HepG2 (cell line): ENCODE data around the gene GJA3. TPM values are rescaled to one million over a fixed set of nuclear protein-coding genes. Genes with fewer than 3 reads are reported as not detected.

ENCODE experiments used
- ATAC-seq: fragments of 200-7000 bp; cut with Tn5 transposase; 3 replicates; pipeline ENCODE4 v1.9.1; 2020; ENCODE audit warnings: mild to moderate bottlenecking, moderate library complexity
- BruUV-seq: library from RNA; stranded (reverse); fragments of 400-500 nt; replicated peaks from 2 replicates; lab custom pipeline; 2021; lab: Mats Ljungman, UMichigan
- CTCF ChIA-PET: fragments of 300-600 bp; formaldehyde crosslinking; extraction: SDS; loops from one replicate; lab custom pipeline; 2021; ENCODE audit warnings: low total read pairs, inconsistent platforms, low intra/inter-chr PET ratio; lab: Yijun Ruan, JAX
- POLR2A ChIA-PET: fragments of 350-600 bp; sonication (Branson Sonifier 250); formaldehyde crosslinking; loops from one replicate; lab custom pipeline; 2020; ENCODE audit warnings: antibody characterized with exemption, inconsistent platforms; lab: Yijun Ruan, JAX
- DNase-seq: peaks from one replicate; pipeline ENCODE4 v3.0.0-alpha.2; 2015; ENCODE audit warnings: low spot score
- FAIRE-seq: peaks from 3 replicates; lab custom pipeline; 2011; peaks lifted over from hg19 to GRCh38; lab: Jason Lieb, UNC
- H2AFZ ChIP-seq: one replicate; pipeline ENCODE4 v1.6.1; 2011; ENCODE audit warnings: low read length, inconsistent platforms
- H3K27ac ChIP-seq: fragments of 300-600 bp; 3 replicates; pipeline ENCODE4 v1.8.0; 2011; ENCODE audit warnings: mixed run types, mild to moderate bottlenecking, mixed read lengths, low read length, inconsistent platforms; ENCODE audit not compliant: insufficient read depth; ENCODE audit errors: extremely low read length
- H3K27me3 ChIP-seq, 2 experiments: fragments of 200-600 bp in 1 of 2; 2 replicates in 1 of 2; 3 replicates in 1 of 2; pipeline versions ENCODE4 v1.6.0 to v1.8.0; 2011; ENCODE audit warnings: low read length in 2 of 2, mild to moderate bottlenecking in 2 of 2, moderate library complexity in 2 of 2, inconsistent platforms in 1 of 2; ENCODE audit not compliant: insufficient read depth in 2 of 2, control insufficient read depth in 1 of 2
- H3K36me3 ChIP-seq, 2 experiments: fragments of 200-600 bp in 1 of 2; replicated peaks in 1 of 2; 2 replicates in 1 of 2; 3 replicates in 1 of 2; pipeline versions ENCODE4 v1.5.1 to v1.8.0; 2011; ENCODE audit warnings: low read length in 2 of 2, inconsistent platforms in 1 of 2; ENCODE audit not compliant: insufficient read depth in 2 of 2, control insufficient read depth in 1 of 2
- H3K4me1 ChIP-seq: 2 replicates; pipeline ENCODE4 v1.5.1; 2012; ENCODE audit warnings: low read length, inconsistent platforms; ENCODE audit not compliant: insufficient read depth
- H3K4me2 ChIP-seq: 2 replicates; pipeline ENCODE4 v1.6.0; 2011; ENCODE audit warnings: low read depth, low read length, inconsistent platforms
- H3K4me3 ChIP-seq, 3 experiments: fragments of 200-600 bp in 1 of 3; sonication (generic), shearing (Covaris generic) in 1 of 3; replicated peaks in 1 of 3; 2 replicates each; pipeline ENCODE4 v1.5.1; 2011 to 2016; ENCODE audit warnings: low read length in 3 of 3, inconsistent platforms in 2 of 3, low read depth in 2 of 3, mild to moderate bottlenecking in 2 of 3, control low read depth in 1 of 3, mixed read lengths in 1 of 3; ENCODE audit not compliant: insufficient read depth in 1 of 3
- H3K79me2 ChIP-seq: one replicate; pipeline ENCODE4 v1.6.1; 2011; ENCODE audit warnings: low read length, inconsistent platforms; ENCODE audit not compliant: insufficient read depth
- H3K9ac ChIP-seq: 2 replicates; pipeline ENCODE4 v1.6.0; 2011; ENCODE audit warnings: mild to moderate bottlenecking, low read depth, low read length, inconsistent platforms; ENCODE audit not compliant: insufficient read depth
- H3K9me3 ChIP-seq: 2 replicates; pipeline ENCODE4 v1.5.1; 2012; ENCODE audit warnings: mild to moderate bottlenecking, low read length
- H4K20me1 ChIP-seq: 2 replicates; pipeline ENCODE4 v1.6.0; 2011; ENCODE audit warnings: inconsistent platforms, mild to moderate bottlenecking, low read length, moderate library complexity; ENCODE audit not compliant: insufficient read depth
- CBX2 ChIP-seq, 2 experiments: fragments of 200-600 bp in 1 of 2; sonication (generic); formaldehyde crosslinking in 1 of 2; IDR thresholded peaks; 2 replicates each; pipeline versions ENCODE4 v1.7.0 to v1.8.1; 2018 to 2022; ENCODE audit warnings: low read depth in 2 of 2, low read length in 1 of 2, mild to moderate bottlenecking in 1 of 2, missing genetic modification reagents in 1 of 2
- CHCHD3 ChIP-seq: sonication (generic); formaldehyde crosslinking; IDR thresholded peaks from 2 replicates; pipeline ENCODE4 v1.8.0; 2022; ENCODE audit warnings: mild to moderate bottlenecking, missing genetic modification reagents, moderate library complexity
- KLF9 ChIP-seq: IDR thresholded peaks from 2 replicates; pipeline ENCODE4 v1.6.1; 2016; ENCODE audit warnings: low read depth
- MAFF ChIP-seq: IDR thresholded peaks from 2 replicates; pipeline ENCODE4 v1.6.1; 2011; ENCODE audit warnings: low read depth, low read length, improper control_type of control experiment
- MAFK ChIP-seq, 2 experiments: IDR thresholded peaks in 1 of 2; conservative IDR thresholded peaks in 1 of 2; 2 replicates each; pipeline ENCODE4 v1.6.1; 2011; ENCODE audit warnings: improper control_type of control experiment in 2 of 2, low read length in 2 of 2
- MXI1 ChIP-seq: IDR thresholded peaks from 3 replicates; pipeline ENCODE4 v1.6.1; 2012; ENCODE audit warnings: low read depth, low read length, inconsistent platforms, borderline replicate concordance
- PPARG ChIP-seq: conservative IDR thresholded peaks from 2 replicates; pipeline ENCODE4 v1.6.1; 2016; ENCODE audit warnings: missing biosample characterization, missing genetic modification reagents
- ZFAT ChIP-seq: sonication (generic); formaldehyde crosslinking; conservative IDR thresholded peaks from 2 replicates; pipeline ENCODE4 v1.8.1; 2023; ENCODE audit warnings: missing genetic modification reagents, inconsistent platforms
- ZNF678 ChIP-seq: sonication (generic); formaldehyde crosslinking; IDR thresholded peaks from 2 replicates; pipeline ENCODE4 v1.4.0; 2020; ENCODE audit warnings: mild to moderate bottlenecking, missing genetic modification reagents
- ZNF768 ChIP-seq: sonication (generic); formaldehyde crosslinking; IDR thresholded peaks from 2 replicates; pipeline ENCODE4 v1.4.0; 2020; ENCODE audit warnings: missing genetic modification reagents
- ZSCAN21 ChIP-seq: sonication (generic); formaldehyde crosslinking; IDR thresholded peaks from 2 replicates; pipeline ENCODE4 v1.8.0; 2022; ENCODE audit warnings: mild to moderate bottlenecking, missing genetic modification reagents, moderate library complexity, borderline replicate concordance
- WGBS: methylation state at CpG from one replicate; pipeline ENCODE4 v1.1.6; 2017; ENCODE audit warnings: low lambda C conversion rate; 5-methylcytosine and 5-hydroxymethylcytosine counted together
- in situ Hi-C: cut with HindIII; loops from 2 replicates; pipeline ENCODE4 v1.10.0; 2017; ENCODE audit warnings: low pct_unique_long_range_greater_than_20kb; ENCODE audit not compliant: extremely low pct_ligation_motif_present
- intact Hi-C: fragments of 100-400 bp; cut with micrococcal nuclease; formaldehyde crosslinking; loops from one replicate; pipeline ENCODE4 v1.10.0; 2022; ENCODE audit not compliant: unreplicated experiment
- polyA plus RNA-seq, 8 experiments: library from polyadenylated mRNA; depleted of rRNA in 3 of 8; stranded (reverse) in 7 of 8; unstranded in 1 of 8; fragments of >200 nt; fragmentation: Illumina TruSeq in 4 of 8; extraction: Trizol in 4 of 8; gene quantifications; 2 replicates each; pipeline versions ENCODE4 v1.2.1 to v1.2.3, GENCODE V29; 2011 to 2016; ENCODE audit warnings: low read depth in 4 of 8, missing spikeins in 1 of 8, mixed read lengths in 1 of 8; ENCODE audit not compliant: insufficient read depth in 1 of 8
- total RNA-seq, 5 experiments: library from RNA; depleted of rRNA; stranded (reverse); fragments of >200 nt; fragmentation: Illumina TruSeq; extraction: Trizol; gene quantifications; 2 replicates each; pipeline ENCODE4 v1.2.3, GENCODE V29; 2016; ENCODE audit warnings: low read depth in 1 of 5

Gene GJA3
- total and polyA plus RNA-seq, 2 of the 13 experiments (the other 11 are each of a cell fraction or from before 2014, with no cell fraction given), result 0.04 TPM

- FAIRE-seq, result no peak
Observed at GRCh38 chr13:20159646-20160305, 1.1 kb downstream of the GJA3 start.

GRCh38 chr13:20157151-20157796 lies 3.6 kb downstream of the GJA3 start:
- intact Hi-C loops, result no loop called here
- no peak for TF ChIP-seq PPARG (CRISPR knock-in tag)
- no peak for TF ChIP-seq ZNF678 (CRISPR knock-in tag)
- TF ChIP-seq MXI1, result no peak
- TF ChIP-seq ZSCAN21 (CRISPR knock-in tag), result no peak
- no peak for TF ChIP-seq ZFAT
- TF ChIP-seq ZNF768, result peak; percentile 68
- FAIRE-seq (no peak), ATAC-seq (no peak), DNase-seq (no peak)
- Histone ChIP-seq H4K20me1 (no peaks in the 10 kb centered on the region), H3K36me3 (no peaks in the 10 kb centered on the region), H3K9me3 (no peaks in the 10 kb centered on the region), H3K9ac (no peak overlapping the region), H3K27me3 (peaks cover 0 to 18% of the 10 kb centered on the region in 2 experiments; a peak in 2 of 5 replicates), H3K27ac (no peak overlapping the region), H2AFZ (no peak overlapping the region), H3K79me2 (no peaks in the 10 kb centered on the region), H3K4me2 (no peak overlapping the region), H3K4me3 (no peak overlapping the region), H3K4me1 (peaks cover 12% of the 10 kb centered on the region)
- in situ Hi-C loops, result no loop called here
- no TSS peak for BruUV-seq
- WGBS, result 3% methylated on average over 3 of the region's 3 CpGs
- POLR2A ChIA-PET, result no interaction called here
- CTCF ChIA-PET, result no interaction called here

More at GRCh38 chr13:20159646-20160305, 1.1 kb downstream of the GJA3 start:
- Histone ChIP-seq H3K9me3 (no peaks in the 10 kb centered on the region), H3K4me2 (peak overlapping the region; percentile 91)
- peak; percentile 83; the same call in 1 of the 2 replicates for TF ChIP-seq CBX2 (IDR thresholded peaks at IDR 0.05; ENCODE audit: low read depth, low read length)
- TF ChIP-seq CBX2 (CRISPR knock-in tag; IDR thresholded peaks at IDR 0.05; ENCODE audit: low read depth), result no peak
- TF ChIP-seq MAFF, result 0 out of 2 replicates have a peak, but pooled peaks have one; percentile 1
- TF ChIP-seq MAFK (conservative IDR thresholded peaks at IDR 0.05 in 1 of 2, IDR thresholded peaks at IDR 0.05 in 1 of 2; ENCODE audit: low read length in 2 of 2), result peak; percentile 18 to 23; a peak in 2 of 4 replicates
- no peak for TF ChIP-seq CHCHD3 (CRISPR knock-in tag)
- no peak for TF ChIP-seq KLF9 (CRISPR knock-in tag)
- TF ChIP-seq, all 625 proteins: peak for 3
- no peaks in the 10 kb centered on the region for H4K20me1 ChIP-seq
- H3K36me3 ChIP-seq, result no peaks in the 10 kb centered on the region
- peaks cover 17% of the 10 kb centered on the region for H3K4me1 ChIP-seq
- no peak for DNase-seq
- in situ Hi-C loops (no loop called here), intact Hi-C loops (loop anchor here (5.0 kb wide), 2 partner anchors 177 to 197 kb away; no protein-coding TSS in a partner anchor)
- ATAC-seq, result no peak
- H2AFZ ChIP-seq, result no peak overlapping the region
- 6% methylated on average over 18 of the region's 18 CpGs for WGBS
- H3K4me3 ChIP-seq, result peak overlapping the region; percentile 52 to 68 (median 56); a peak in 5 of 6 replicates
- H3K9ac ChIP-seq, result no peak overlapping the region
- H3K27me3 ChIP-seq, result peaks cover 0 to 15% of the 10 kb centered on the region in 2 experiments; a peak in 2 of 5 replicates
- POLR2A ChIA-PET, result interaction anchor here (1.5 to 1.6 kb wide), 2 partner anchors 31 to 40 kb away, joined by 3 read pairs; no protein-coding TSS in a partner anchor
- BruUV-seq, result no TSS peak
- H3K27ac ChIP-seq, result no peak overlapping the region
- CTCF ChIA-PET, result no interaction called here
- no peaks in the 10 kb centered on the region for H3K79me2 ChIP-seq
